K562 (cell line): ENCODE results near the gene HBQ1. TPM values are rescaled to one million over a fixed set of nuclear protein-coding genes. Genes with fewer than 3 reads are reported as not detected.

ENCODE experiments used
- ATAC-seq: fragments of 200-7000 bp; cut with Tn5 transposase; 3 replicates; pipeline ENCODE4 v1.9.1; 2020; ENCODE audit warnings: moderate library complexity
- BruUV-seq: library from RNA; stranded (reverse); fragments of 400-500 nt; replicated peaks from 2 replicates; lab custom pipeline; 2021; lab: Mats Ljungman, UMichigan
- CTCF ChIA-PET: fragments of 300-600 bp; formaldehyde crosslinking; extraction: SDS; loops from one replicate; lab custom pipeline; 2021; ENCODE audit warnings: low intra/inter-chr PET ratio; lab: Yijun Ruan, JAX
- POLR2A ChIA-PET: fragments of 300-600, 350-650 bp; sonication (Branson Sonifier 250); formaldehyde crosslinking; extraction: SDS; loops from one replicate; lab custom pipeline; 2021; ENCODE audit warnings: antibody characterized with exemption, inconsistent platforms; lab: Yijun Ruan, JAX
- DNase-seq, 4 experiments: peaks; one replicate each; pipeline versions ENCODE4 v3.0.0 to v3.0.0-alpha.2; 2011 to 2018; ENCODE audit warnings: low spot score in 3 of 4, mixed read lengths in 3 of 4; ENCODE audit errors: extremely low read depth in 1 of 4
- FAIRE-seq: peaks from 2 replicates; lab custom pipeline; 2011; peaks lifted over from hg19 to GRCh38; lab: Jason Lieb, UNC
- H2AFZ ChIP-seq: 2 replicates; pipeline ENCODE4 v1.6.0; 2011; ENCODE audit warnings: low read depth, low read length, control low read depth, inconsistent platforms
- H3K27ac ChIP-seq: fragments of 200-600 bp; 3 replicates; pipeline ENCODE4 v1.8.0; 2011; ENCODE audit warnings: low read depth, mild to moderate bottlenecking, control low read depth, inconsistent platforms, low read length, moderate library complexity, mixed read lengths; ENCODE audit errors: extremely low read depth
- H3K27me3 ChIP-seq, 2 experiments: fragments of 300-600 bp in 1 of 2; 2 replicates in 1 of 2; 3 replicates in 1 of 2; pipeline versions ENCODE4 v1.6.0 to v1.8.0; 2011; ENCODE audit warnings: inconsistent platforms in 2 of 2, low read length in 2 of 2, mild to moderate bottlenecking in 1 of 2, mixed read lengths in 1 of 2, moderate library complexity in 1 of 2; ENCODE audit not compliant: control insufficient read depth in 2 of 2, insufficient read depth in 2 of 2
- H3K36me3 ChIP-seq: fragments of 300-600 bp; 3 replicates; pipeline ENCODE4 v1.8.0; 2011; ENCODE audit warnings: mild to moderate bottlenecking, low read length, inconsistent platforms; ENCODE audit not compliant: control insufficient read depth, insufficient read depth
- H3K4me1 ChIP-seq, 2 experiments: fragments of 200-600 bp in 1 of 2; replicated peaks in 1 of 2; 2 replicates in 1 of 2; 3 replicates in 1 of 2; pipeline versions ENCODE4 v1.5.1 to v1.8.0; 2011; ENCODE audit warnings: inconsistent platforms in 2 of 2, low read length in 2 of 2, mild to moderate bottlenecking in 1 of 2, mixed read lengths in 1 of 2, moderate library complexity in 1 of 2; ENCODE audit not compliant: control insufficient read depth in 2 of 2, insufficient read depth in 2 of 2
- H3K4me2 ChIP-seq: 2 replicates; pipeline ENCODE4 v1.6.1; 2011; ENCODE audit warnings: low read length, control low read depth, inconsistent platforms, mixed read lengths; ENCODE audit not compliant: insufficient read depth
- H3K4me3 ChIP-seq: fragments of 200-600 bp; sonication (generic), shearing (Covaris generic); 2 replicates; pipeline ENCODE4 v1.5.1; 2016; ENCODE audit warnings: control low read depth, inconsistent platforms
- H3K79me2 ChIP-seq: fragments of 200-600 bp; 3 replicates; pipeline ENCODE4 v1.8.0; 2011; ENCODE audit warnings: low read length, inconsistent platforms; ENCODE audit not compliant: control insufficient read depth, insufficient read depth
- H3K9ac ChIP-seq, 2 experiments: 2 replicates each; pipeline versions ENCODE4 v1.6.0 to v1.6.1; 2011; ENCODE audit warnings: low read depth in 2 of 2, low read length in 2 of 2, control low read depth in 1 of 2, inconsistent platforms in 1 of 2, mild to moderate bottlenecking in 1 of 2, mixed read lengths in 1 of 2; ENCODE audit not compliant: insufficient read depth in 1 of 2
- H3K9me1 ChIP-seq: one replicate; pipeline ENCODE4 v1.6.0; 2011; ENCODE audit warnings: inconsistent platforms, mild to moderate bottlenecking, low read length, moderate library complexity; ENCODE audit not compliant: control insufficient read depth, insufficient read depth
- H3K9me3 ChIP-seq: replicated peaks from 2 replicates; pipeline ENCODE4 v1.5.1; 2011; ENCODE audit warnings: low read depth, low read length, inconsistent platforms; ENCODE audit not compliant: control insufficient read depth, insufficient read depth
- H4K20me1 ChIP-seq: replicated peaks from 2 replicates; pipeline ENCODE4 v1.6.1; 2011; ENCODE audit warnings: low read length, inconsistent platforms, mixed read lengths; ENCODE audit not compliant: control insufficient read depth, insufficient read depth
- CREM ChIP-seq: IDR thresholded peaks from 2 replicates; pipeline ENCODE4 v1.6.1; 2014; ENCODE audit warnings: antibody characterized with exemption, low read depth
- CTBP1 ChIP-seq: fragments of 450-650 bp; IDR thresholded peaks from 2 replicates; pipeline ENCODE4 v1.6.1; 2016; ENCODE audit warnings: borderline replicate concordance
- DPF2 ChIP-seq: fragments of 450-650 bp; IDR thresholded peaks from 2 replicates; pipeline ENCODE4 v1.6.1; 2016
- GATAD2B ChIP-seq: fragments of 450-650 bp; IDR thresholded peaks from 2 replicates; pipeline ENCODE4 v1.6.1; 2017; ENCODE audit warnings: mild to moderate bottlenecking, borderline replicate concordance
- HIVEP1 ChIP-seq: fragments of 250-450 bp; sonication (Bioruptor Pico); IDR thresholded peaks from 2 replicates; pipeline ENCODE4 v1.4.0; 2020; ENCODE audit warnings: mild to moderate bottlenecking
- ILK ChIP-seq: fragments of 450-650 bp; IDR thresholded peaks from 2 replicates; pipeline ENCODE4 v1.6.1; 2016; ENCODE audit warnings: missing genetic modification characterization, low read depth, mild to moderate bottlenecking, missing compliant biosample characterization, moderate library complexity, borderline replicate concordance
- MEF2D ChIP-seq: conservative IDR thresholded peaks from 2 replicates; pipeline ENCODE4 v1.6.1; 2016; ENCODE audit warnings: low read depth, missing genetic modification characterization, missing compliant biosample characterization
- MITF ChIP-seq: IDR thresholded peaks from 2 replicates; pipeline ENCODE4 v1.6.1; 2014; ENCODE audit warnings: antibody characterized with exemption
- OTX1 ChIP-seq: fragments of 450-650 bp; formaldehyde crosslinking; IDR thresholded peaks from 2 replicates; pipeline ENCODE4 v1.4.0; 2022; ENCODE audit warnings: mild to moderate bottlenecking
- POLR2AphosphoS5 ChIP-seq: IDR thresholded peaks from 2 replicates; pipeline ENCODE4 v1.6.1; 2011; ENCODE audit warnings: mild to moderate bottlenecking, low read depth, low read length, moderate library complexity; ENCODE audit not compliant: control insufficient read depth, insufficient read depth
- TCF7L2 ChIP-seq: fragments of 150-350 bp; IDR thresholded peaks from 2 replicates; pipeline ENCODE4 v1.6.1; 2016; ENCODE audit warnings: low read depth, mild to moderate bottlenecking, low read length, moderate library complexity
- ZBTB7A ChIP-seq: IDR thresholded peaks from 2 replicates; pipeline ENCODE4 v1.6.1; 2011; ENCODE audit warnings: low read depth, mild to moderate bottlenecking, low read length, moderate library complexity, borderline replicate concordance; ENCODE audit not compliant: control insufficient read depth
- ZNF583 ChIP-seq: fragments of 250-450 bp; sonication (Bioruptor Pico); IDR thresholded peaks from 2 replicates; pipeline ENCODE4 v1.4.0; 2020
- ZNF766 ChIP-seq: fragments of 200-800 bp; sonication (Bioruptor generic); conservative IDR thresholded peaks from 2 replicates; pipeline ENCODE4 v1.6.1; 2016; ENCODE audit warnings: missing genetic modification characterization, missing compliant biosample characterization
- WGBS: fragments of 100-300 bp; shearing (Covaris generic); methylation state at CpG from one replicate; pipeline ENCODE4 v1.1.6; 2016; ENCODE audit warnings: low coverage, mixed read lengths; ENCODE audit not compliant: insufficient coverage; ENCODE audit errors: missing lambda C conversion rate; 5-methylcytosine and 5-hydroxymethylcytosine counted together
- in situ Hi-C: fragments of 300-500 bp; cut with MboI; formaldehyde crosslinking; loops from 4 replicates; pipeline ENCODE4 v1.15.0; 2018; ENCODE audit warnings: inconsistent platforms, mixed read lengths
- intact Hi-C: fragments of 100-400 bp; cut with micrococcal nuclease; formaldehyde crosslinking; loops from 2 replicates; pipeline ENCODE4 v1.14.2; 2022
- polyA plus RNA-seq, 8 experiments: library from polyadenylated mRNA; depleted of rRNA in 4 of 8; stranded (reverse) in 5 of 8; unstranded in 3 of 8; fragments of >200 nt; fragmentation: Nextera tagmentation in 2 of 8; fragmentation: Illumina TruSeq in 1 of 8; extraction: Ambion mirVana in 2 of 8; extraction: Trizol in 1 of 8; gene quantifications; 2 replicates each; pipeline versions ENCODE4 v1.2.1 to v1.2.3, GENCODE V29; 2011 to 2014; ENCODE audit warnings: inconsistent platforms in 1 of 8, missing spikeins in 1 of 8
- total RNA-seq, 7 experiments: library from RNA; depleted of rRNA in 6 of 7; stranded (reverse); fragments of >200 nt in 6 of 7; fragmentation: Illumina TruSeq in 2 of 7; extraction: Trizol in 2 of 7; gene quantifications; 2 replicates each; pipeline versions ENCODE4 v1.2.1 to v1.2.3, GENCODE V29; 2011 to 2021; ENCODE audit warnings: low replicate concordance in 1 of 7
- TF ChIP-seq, protein P1 (sequence below): sonication (generic); formaldehyde crosslinking; IDR thresholded peaks from 2 replicates; pipeline ENCODE4 v1.9.0; 2022; ENCODE audit warnings: mild to moderate bottlenecking, missing genetic modification reagents
- TF ChIP-seq, protein P2 (sequence below): sonication (generic); formaldehyde crosslinking; IDR thresholded peaks from 2 replicates; pipeline ENCODE4 v1.8.0; 2022; ENCODE audit warnings: missing genetic modification reagents, mild to moderate bottlenecking, moderate library complexity, borderline replicate concordance
- TF ChIP-seq, protein P3 (sequence below), 2 experiments: IDR thresholded peaks; 2 replicates each; pipeline ENCODE4 v1.6.1; 2012; ENCODE audit warnings: improper control_type of control experiment in 2 of 2, low read depth in 2 of 2, low read length in 2 of 2, borderline replicate concordance in 1 of 2

HBQ1 gene
- total and polyA plus RNA-seq, 9 of the 15 experiments (the other 6 are each of a cell fraction or from before 2014, with no cell fraction given): 2.3 to 190 (median 19.8) TPM

GRCh38 chr16:143047-143446, 37.2 kb upstream of the HBQ1 start:
- 0% methylated on average over 6 of the region's 6 CpGs for WGBS
- Histone ChIP-seq H3K4me1 (peaks cover 37 to 53% of the 10 kb centered on the region in 2 experiments), H3K4me3 (no peak overlapping the region), H3K27ac (peak overlapping the region; percentile 81), H3K79me2 (peaks cover 4% of the 10 kb centered on the region; the same call in 2 of the 3 replicates), H3K4me2 (peak overlapping the region; percentile 71), H3K9me1 (no peaks in the 10 kb centered on the region), H2AFZ (peak overlapping the region; percentile 52), H3K9ac (peak overlapping the region; percentile 56 to 86), H3K9me3 (no peaks in the 10 kb centered on the region), H4K20me1 (no peaks in the 10 kb centered on the region), H3K36me3 (no peaks in the 10 kb centered on the region), H3K27me3 (no peaks in the 10 kb centered on the region)
- no TSS peak for BruUV-seq
- DNase-seq (peak; percentile 85 to 94 (median 89)), FAIRE-seq (peak; percentile 90), ATAC-seq (peak; percentile 75)
- ChIA-PET CTCF (no interaction called here), POLR2A (interaction anchor here (0.5 to 1.6 kb wide), 5 partner anchors 9 to 1014 kb away, joined by 3 to 4 read pairs (median 3); no protein-coding TSS in a partner anchor)
- intact Hi-C loops: loop anchor here (2.0 kb wide), 1 partner anchor 36 kb away; no protein-coding TSS in a partner anchor
- in situ Hi-C loops: no loop called here
- peak; percentile 95 for TF ChIP-seq DPF2
- peak; percentile 67; the same call in 1 of the 2 replicates for TF ChIP-seq ZNF583 (CRISPR knock-in tag)
- TF ChIP-seq ILK (tag): no peak
- 0 out of 2 replicates have a peak, but pooled peaks have one; percentile 23 for TF ChIP-seq HIVEP1 (CRISPR knock-in tag)
- TF ChIP-seq POLR2AphosphoS5: peak; percentile 97
- TF ChIP-seq MEF2D: no peak; the same call in 1 of the 2 replicates
- TF ChIP-seq, protein P1, sequence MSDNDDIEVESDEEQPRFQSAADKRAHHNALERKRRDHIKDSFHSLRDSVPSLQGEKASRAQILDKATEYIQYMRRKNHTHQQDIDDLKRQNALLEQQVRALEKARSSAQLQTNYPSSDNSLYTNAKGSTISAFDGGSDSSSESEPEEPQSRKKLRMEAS (CRISPR knock-in tag): 0 out of 2 replicates have a peak, but pooled peaks have one; percentile 19
- peak; percentile 76 for TF ChIP-seq CREM
- TF ChIP-seq MITF: 0 out of 2 replicates have a peak, but pooled peaks have one; percentile 22
- peak; percentile 71; the same call in 1 of the 2 replicates for TF ChIP-seq ZBTB7A
- TF ChIP-seq, protein P2, sequence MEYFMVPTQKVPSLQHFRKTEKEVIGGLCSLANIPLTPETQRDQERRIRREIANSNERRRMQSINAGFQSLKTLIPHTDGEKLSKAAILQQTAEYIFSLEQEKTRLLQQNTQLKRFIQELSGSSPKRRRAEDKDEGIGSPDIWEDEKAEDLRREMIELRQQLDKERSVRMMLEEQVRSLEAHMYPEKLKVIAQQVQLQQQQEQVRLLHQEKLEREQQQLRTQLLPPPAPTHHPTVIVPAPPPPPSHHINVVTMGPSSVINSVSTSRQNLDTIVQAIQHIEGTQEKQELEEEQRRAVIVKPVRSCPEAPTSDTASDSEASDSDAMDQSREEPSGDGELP (CRISPR knock-in tag): peak; percentile 93
- TF ChIP-seq ZNF766 (CRISPR knock-in tag): peak; percentile 53; the same call in 1 of the 2 replicates
- TF ChIP-seq CTBP1: peak; percentile 45; the same call in 1 of the 2 replicates
- TF ChIP-seq GATAD2B: peak; percentile 87
- no peak for TF ChIP-seq OTX1
- TF ChIP-seq TCF7L2: peak; percentile 58; the same call in 1 of the 2 replicates
- TF ChIP-seq, protein P3, sequence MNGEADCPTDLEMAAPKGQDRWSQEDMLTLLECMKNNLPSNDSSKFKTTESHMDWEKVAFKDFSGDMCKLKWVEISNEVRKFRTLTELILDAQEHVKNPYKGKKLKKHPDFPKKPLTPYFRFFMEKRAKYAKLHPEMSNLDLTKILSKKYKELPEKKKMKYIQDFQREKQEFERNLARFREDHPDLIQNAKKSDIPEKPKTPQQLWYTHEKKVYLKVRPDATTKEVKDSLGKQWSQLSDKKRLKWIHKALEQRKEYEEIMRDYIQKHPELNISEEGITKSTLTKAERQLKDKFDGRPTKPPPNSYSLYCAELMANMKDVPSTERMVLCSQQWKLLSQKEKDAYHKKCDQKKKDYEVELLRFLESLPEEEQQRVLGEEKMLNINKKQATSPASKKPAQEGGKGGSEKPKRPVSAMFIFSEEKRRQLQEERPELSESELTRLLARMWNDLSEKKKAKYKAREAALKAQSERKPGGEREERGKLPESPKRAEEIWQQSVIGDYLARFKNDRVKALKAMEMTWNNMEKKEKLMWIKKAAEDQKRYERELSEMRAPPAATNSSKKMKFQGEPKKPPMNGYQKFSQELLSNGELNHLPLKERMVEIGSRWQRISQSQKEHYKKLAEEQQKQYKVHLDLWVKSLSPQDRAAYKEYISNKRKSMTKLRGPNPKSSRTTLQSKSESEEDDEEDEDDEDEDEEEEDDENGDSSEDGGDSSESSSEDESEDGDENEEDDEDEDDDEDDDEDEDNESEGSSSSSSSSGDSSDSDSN (IDR thresholded peaks at IDR 0.05; ENCODE audit: borderline replicate concordance in 1 of 2, low read depth in 2 of 2, low read length in 2 of 2): peak in 1 of 2 experiments; percentile 63; a peak in 2 of 4 replicates
